CD4-positive, alpha-beta T cell treated with Interleukin-15 for 4 hours (primary cell): Measurements from ENCODE around the gene TTK.

ENCODE experiments used
- DNase-seq: peaks from one replicate; pipeline ENCODE4 v3.0.0-alpha.2; 2020; ENCODE audit warnings: low spot score

Gene TTK

GRCh38 chr6:80004173-80005072 lies at the start of gene TTK:
TSS of gene TTK (plus strand) at chr6:80004649. CDS start at chr6:80005844, 1,195 bp downstream.
- peak; percentile 94 for DNase-seq

- DNase-seq, result no peak
These were observed 49.6 kb upstream of the TTK start for GRCh38 chr6:79954849-79955248.

DNA sequence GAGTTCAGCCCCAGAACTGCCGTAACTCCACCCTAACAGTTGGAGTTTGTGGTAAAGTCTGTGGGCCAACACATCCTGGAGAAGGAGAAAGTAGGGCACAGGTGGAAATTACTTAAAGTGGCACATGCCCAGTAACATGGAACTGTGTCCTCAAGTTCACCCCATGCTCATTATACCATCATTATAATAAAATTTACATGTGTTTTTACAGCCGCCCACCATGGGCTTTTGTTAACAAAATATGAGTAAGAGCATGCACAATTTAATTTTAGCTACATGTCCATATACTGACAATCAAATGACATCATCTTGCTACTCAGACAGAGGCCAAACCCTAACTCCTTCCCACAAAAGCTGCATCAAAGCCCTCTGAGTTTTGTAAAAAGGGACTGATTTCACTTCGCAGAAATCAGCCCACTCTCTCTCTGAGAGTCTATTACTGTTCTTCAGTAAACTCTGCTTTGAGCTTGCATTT lies 39.8 kb upstream of the TTK start:
- peak; percentile 29 for DNase-seq

DNA sequence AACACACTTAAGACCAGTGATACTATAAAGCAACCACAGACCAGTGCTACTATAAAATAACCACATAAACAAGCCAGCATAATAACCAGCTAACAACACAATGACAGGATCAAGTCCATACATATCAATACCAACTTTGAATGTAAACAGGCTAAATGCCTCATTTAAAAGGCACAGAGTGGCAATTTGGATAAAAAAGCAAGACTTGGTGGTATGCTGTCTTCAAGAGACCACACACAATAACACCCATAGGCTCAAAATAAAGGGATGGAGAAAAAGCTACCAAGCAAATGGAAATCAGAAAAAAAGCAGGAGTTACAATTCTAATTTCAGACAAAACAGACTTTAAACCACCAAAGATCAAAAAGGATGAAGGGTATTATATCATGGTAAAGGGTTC lies 37.3 kb upstream of the TTK start:
- no peak for DNase-seq

GRCh38 chr6:79969784-79970183 lies 34.7 kb upstream of the TTK start:
- DNase-seq, result no peak

DNA sequence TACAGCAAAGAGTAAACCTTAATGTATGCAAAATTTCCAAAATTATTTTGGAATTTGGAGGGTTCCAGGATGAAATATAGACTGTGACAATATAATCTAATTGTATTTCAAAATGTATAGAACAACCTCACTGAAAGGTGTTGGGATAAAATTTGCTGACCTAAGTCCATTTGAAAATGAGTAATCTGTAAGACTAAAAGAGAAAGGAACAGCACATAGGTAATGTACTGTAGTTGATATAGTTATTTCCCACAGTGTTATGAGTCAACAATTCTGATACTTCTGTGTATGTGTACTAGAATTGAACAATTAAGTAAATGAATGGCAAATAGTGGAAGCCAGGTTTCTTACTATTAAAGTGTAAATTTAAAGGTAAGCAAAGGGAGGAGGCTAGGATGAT lies 33.3 kb upstream of the TTK start:
- no peak for DNase-seq

- DNase-seq, result no peak
These were observed 22.8 kb upstream of the TTK start for GRCh38 chr6:79981652-79982051.

DNA sequence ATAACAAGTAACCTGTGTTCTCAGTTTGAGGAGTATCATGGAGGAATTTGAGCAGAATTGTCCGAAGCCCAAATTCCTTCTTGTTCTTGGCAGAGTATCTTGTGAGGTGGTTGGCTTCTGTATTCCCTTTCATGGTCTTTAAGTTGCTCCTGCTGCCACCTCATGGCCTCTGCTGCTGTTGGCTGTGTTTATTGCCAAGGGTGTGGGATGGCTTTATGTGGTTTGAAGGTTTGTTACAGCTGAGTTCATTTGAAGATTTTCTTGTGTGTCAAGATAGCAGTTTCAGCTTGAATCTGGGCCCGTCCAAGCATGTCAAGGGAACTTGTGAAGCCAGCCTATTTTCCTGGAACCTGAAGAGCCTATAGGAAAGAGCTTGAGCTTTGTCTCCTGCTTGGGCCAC lies 20.2 kb upstream of the TTK start:
- DNase-seq, result peak; percentile 15

DNA sequence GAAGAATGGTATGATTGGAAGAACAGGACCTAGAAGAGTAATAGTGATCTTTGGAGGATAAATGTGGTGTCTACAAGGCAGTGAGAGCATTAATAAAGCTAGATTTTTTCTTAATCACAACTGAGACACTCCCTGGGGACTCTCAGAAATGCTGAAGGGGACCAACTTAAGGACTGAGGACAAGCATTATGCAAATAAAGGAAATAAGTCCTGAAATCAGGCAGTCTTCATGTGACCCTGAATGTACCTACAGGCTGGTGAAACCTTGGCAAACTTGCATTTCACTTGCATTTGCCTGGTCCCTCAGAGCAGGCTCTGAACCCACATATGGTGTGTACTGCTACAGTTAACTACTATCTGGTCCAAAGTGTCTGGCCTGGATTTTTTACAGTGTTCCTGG lies 19.3 kb upstream of the TTK start:
- no peak for DNase-seq

- DNase-seq, result no peak
These were observed 14.8 kb upstream of the TTK start for GRCh38 chr6:79989641-79990040.

- DNase-seq, result no peak
These were observed 11.2 kb upstream of the TTK start for GRCh38 chr6:79993012-79993910.

GRCh38 chr6:79993911-79994309 lies 10.5 kb upstream of the TTK start:
- DNase-seq, result no peak

DNA sequence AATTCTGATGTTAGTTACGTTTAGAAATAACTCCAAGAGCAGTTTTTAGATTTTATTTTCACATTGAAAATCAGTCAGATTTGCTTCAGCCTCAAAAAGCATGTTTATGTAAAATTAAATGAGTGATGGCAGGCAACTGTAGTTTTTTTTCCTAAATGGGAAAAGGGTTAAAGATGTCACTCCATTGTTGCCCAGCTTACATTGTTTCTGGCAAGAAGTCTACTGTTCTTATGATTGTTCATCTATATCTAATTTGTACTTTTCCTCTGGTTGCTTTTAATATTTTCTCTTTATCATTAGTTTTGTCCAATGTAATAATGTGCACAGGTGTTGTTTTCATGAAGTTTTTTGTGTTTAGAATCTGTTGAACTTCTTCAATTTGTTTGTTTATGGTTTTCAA lies 6.7 kb upstream of the TTK start:
- DNase-seq, result no peak

DNA sequence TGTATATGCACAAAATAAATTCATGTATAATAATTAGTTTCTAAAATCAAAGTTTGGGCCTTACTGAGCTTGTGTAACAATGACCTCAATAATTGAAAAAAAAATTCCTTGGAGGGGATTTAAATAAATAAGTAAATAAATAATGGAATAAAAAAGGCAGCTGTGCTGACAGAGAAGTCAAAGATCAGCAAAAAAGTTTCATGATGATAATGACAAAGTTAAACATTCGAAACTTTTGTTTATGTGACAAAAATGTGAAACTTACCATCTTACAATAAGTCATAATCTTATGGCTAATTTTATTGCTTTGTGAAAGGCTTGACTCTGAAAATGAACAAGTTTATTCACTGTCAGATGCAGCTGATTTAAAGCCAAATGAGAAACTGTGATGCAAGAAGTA lies 3.1 kb upstream of the TTK start:
- no peak for DNase-seq

DNA sequence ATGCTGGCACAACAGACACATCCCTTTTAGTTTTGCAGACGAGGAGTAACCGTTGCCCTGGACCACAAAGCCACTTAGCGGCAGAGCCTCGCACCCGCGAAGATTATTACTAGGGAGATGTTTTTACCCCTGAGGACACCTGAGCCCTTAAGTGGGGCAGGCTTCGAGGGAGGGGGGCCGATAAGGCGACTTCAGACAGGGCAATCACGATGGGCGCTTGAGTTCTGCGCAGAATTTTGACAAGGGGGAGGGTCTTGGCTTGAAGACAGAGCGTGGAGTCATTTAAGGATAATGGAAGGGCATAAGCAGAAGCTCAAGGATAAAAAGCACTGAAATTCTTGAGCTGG lies 650 bp upstream of the TTK start:
- no peak for DNase-seq

DNA sequence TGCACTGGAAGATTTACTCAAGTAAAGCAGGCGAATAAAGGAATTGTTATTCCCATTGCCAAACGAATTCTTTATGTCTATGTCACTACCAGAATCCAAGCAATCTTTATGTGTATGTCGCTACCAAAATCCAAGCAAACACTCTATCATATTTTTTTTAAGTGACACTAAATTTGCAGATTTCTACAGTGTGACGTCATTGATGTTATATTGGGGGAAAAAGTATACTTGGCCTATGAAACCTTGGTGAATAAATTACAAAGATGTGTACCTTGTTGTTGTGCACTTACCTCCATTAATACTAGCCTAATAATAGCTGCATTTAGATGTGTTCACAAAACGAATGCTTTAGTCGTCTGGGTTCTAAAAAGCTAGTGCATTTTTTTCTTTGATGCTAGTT lies 957 bp downstream of the TTK start:
- no peak for DNase-seq

GRCh38 chr6:80006541-80006940 lies 2.1 kb downstream of the TTK start:
- no peak for DNase-seq

DNA sequence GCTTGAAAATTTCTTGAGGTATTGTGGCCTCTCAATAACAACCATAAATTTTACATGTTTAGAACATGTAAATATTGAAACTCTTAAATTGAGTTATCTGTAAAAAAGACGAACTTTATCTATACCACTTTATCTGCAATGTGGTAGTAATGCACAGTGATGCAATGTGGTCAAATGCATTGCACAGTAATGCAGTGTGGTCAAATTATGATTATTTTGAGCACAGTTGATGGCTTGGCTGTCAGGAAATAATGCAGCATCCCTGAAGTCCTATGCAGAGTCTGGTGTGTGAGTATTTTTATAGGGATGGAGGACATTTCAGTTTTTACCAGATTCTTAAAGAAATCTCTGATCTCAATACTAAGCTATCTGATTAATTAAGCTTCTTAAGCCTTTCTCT lies 5.1 kb downstream of the TTK start:
- DNase-seq, result no peak

DNA sequence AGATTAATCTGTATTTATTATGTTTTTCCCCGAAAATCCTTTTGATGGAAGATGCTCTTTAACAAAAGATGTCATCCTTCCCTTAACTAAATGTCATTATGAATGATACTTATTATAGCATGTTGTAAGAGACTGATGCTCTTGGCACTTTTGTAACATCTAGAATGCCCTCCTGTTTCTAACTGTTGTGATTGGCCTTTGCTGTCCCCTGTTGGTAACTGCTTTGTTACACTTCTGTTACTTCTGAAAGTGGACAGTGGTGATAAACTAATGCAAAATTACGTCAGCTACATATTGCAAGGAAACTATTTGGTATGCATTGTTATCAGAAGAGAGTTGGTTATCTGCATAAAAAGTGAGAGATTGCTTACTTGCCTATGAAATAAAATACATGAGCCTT lies 5.8 kb downstream of the TTK start:
- no peak for DNase-seq

GRCh38 chr6:80015839-80016435 lies 11.5 kb downstream of the TTK start:
- no peak for DNase-seq

- DNase-seq, result no peak
These were observed 16.1 kb downstream of the TTK start for GRCh38 chr6:80020381-80021120.

- DNase-seq, result no peak
These were observed 16.7 kb downstream of the TTK start for GRCh38 chr6:80021131-80021530.
